TTC549 (cell line): ENCODE data around the gene TIMM13.
"Not testable (repeated sequence)": the region's sequence is repeated elsewhere in the genome, so short reads cannot be mapped to it uniquely, and the experiment has no call there.

Source experiments
- FAIRE-seq: peaks from 2 replicates; lab custom pipeline; 2012; peaks lifted over from hg19 to GRCh38; lab: Jason Lieb, UNC

TIMM13 gene

DNA sequence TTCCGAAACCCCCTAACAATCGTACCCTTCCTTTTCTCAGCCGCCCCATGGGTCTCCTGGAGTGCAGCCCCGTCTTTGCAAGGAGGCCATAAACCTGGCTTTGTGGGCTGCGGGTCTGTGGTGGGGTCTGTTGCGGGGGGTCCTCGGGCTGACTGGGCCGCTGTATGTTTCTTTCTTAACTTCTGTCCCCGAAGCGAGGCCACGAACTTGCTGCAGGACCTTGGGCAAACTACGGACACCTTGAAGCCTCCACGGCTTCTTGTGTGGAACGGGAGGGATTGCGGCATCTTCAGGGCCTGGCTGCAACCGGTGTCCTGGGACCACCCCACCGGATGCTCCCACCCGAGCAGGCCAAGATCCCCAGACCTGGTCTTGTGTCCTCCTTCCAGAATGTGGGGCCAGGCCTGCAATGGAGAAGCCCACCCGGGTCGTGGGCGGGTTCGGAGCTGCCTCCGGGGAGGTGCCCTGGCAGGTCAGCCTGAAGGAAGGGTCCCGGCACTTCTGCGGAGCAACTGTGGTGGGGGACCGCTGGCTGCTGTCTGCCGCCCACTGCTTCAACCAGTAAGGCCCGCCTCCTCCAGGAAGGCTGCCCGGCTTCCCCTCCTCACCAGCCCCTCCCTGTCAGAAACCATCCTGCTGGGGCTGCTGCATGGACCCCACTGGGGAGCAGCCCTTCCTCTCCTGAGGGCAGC, 12.0 kb downstream of the TIMM13 start:
- no peak for FAIRE-seq

DNA sequence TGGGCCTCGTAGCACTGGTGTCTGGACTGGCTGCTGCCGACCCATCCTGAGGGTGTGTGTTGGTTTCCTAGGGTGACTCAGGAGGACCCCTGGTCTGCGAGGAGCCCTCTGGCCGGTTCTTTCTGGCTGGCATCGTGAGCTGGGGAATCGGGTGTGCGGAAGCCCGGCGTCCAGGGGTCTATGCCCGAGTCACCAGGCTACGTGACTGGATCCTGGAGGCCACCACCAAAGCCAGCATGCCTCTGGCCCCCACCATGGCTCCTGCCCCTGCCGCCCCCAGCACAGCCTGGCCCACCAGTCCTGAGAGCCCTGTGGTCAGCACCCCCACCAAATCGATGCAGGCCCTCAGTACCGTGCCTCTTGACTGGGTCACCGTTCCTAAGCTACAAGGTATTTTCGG, 13.8 kb downstream of the TIMM13 start:
- FAIRE-seq: no peak

DNA sequence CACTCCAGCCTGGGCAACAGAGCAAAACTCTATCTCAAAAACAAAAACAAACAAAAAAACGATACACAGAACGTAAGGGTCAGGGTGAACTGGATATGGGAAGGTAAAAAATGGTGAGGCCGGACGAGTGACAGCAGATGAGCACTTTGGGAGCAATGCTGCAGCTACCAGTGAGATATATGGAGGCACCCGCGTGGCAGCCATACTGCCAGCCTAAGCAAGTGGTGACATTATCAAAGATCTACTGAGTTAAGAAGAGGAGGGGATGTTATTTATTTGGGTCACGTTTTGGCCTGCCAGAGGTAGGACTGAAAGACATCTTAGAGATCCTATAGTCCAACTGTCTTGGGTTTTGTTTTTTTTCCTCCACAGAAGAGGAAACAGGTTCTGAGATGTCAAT, 14.2 kb downstream of the TIMM13 start:
- FAIRE-seq: no peak

DNA sequence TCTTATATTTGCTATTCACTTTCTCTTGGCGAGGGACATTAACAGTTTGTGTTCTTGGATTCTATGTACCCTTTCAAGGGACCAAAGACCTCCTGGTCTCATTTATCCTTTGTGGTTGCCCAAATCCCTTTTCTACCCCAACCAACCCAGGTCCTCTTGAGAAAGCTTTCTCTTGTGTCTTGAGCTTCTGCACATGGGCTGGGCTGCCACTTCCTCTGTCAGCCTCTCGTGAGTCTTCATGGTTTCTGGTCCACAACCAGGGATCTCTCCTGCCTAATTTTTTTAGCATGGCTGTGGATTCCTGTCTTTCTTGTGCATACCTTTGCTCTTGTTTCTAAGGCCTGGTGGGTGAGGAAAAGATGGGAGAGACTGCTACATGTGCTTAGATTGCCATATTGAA, 14.9 kb downstream of the TIMM13 start:
- no peak for FAIRE-seq

DNA sequence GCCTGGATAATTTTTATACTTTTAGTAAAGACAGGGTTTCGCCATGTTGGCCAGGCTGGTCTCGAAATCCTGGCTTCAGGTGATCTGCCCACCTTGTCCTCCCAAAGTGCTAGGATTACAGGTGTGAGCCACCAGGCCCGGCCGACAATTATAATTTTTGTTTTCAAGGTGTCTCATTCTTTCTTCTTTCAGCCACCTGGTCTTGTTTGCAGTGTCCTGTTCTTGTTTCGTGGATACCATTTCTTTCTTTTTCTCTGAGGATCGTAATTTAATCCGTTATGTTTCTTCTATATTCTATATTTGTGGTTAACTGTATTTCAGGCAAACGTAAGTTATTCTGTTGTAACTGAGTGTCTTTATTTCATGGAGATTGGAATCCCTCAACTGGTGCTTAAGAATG, 15.7 kb downstream of the TIMM13 start:
- FAIRE-seq: no peak

DNA sequence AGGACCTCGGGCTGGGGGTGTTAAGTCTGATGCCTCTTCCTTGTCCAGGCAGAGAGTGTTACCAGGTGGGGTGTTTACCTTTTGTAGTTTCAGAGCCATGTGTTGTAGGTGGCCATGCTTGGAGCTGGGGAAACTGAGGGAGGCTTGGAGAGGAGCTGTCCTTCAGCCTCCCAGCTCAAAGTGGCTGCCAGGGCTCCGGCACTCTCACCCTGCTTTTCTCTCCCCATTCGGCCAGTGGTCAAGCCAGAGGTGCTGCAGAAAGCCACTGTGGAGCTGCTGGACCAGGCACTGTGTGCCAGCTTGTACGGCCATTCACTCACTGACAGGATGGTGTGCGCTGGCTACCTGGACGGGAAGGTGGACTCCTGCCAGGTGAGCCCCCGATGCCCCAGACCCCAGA, 17.4 kb downstream of the TIMM13 start:
- no peak for FAIRE-seq

DNA sequence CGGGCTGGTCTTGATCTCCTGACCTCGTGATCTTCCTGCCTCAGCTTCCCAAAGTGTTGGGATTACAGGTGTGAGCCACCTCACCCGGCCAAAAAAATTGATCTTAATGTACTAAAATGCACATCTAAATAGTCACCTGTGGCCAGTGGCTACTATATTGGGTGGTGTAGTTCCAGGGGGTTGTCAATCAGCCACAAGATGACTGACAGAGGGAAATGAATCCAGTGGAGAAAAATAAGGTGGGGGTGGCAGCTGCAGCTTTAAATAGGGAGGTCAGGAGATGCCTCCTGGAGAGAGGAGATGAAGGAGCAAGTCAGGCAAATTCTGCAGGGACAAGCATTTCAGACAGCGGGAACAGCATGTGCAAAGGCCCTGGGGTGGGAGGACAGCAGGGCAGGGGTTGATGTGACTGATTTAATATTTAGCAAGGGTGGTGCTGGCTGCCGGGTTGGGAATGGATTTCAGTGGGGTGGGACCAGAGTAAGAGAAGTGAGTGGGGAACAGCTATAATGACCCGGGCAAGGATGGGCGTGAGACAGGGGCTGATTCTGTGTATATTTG, 18.0 kb downstream of the TIMM13 start:
- FAIRE-seq: no peak

DNA sequence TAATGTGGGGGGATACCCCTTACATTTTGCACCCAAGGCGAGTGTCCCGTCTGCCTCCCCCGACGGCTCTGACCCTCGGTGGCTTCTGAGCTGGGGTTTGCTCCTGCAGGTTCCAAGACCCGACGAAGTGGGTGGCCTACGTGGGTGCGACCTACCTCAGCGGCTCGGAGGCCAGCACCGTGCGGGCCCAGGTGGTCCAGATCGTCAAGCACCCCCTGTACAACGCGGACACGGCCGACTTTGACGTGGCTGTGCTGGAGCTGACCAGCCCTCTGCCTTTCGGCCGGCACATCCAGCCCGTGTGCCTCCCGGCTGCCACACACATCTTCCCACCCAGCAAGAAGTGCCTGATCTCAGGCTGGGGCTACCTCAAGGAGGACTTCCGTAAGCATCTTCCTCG, 19.1 kb downstream of the TIMM13 start:
- no peak for FAIRE-seq

DNA sequence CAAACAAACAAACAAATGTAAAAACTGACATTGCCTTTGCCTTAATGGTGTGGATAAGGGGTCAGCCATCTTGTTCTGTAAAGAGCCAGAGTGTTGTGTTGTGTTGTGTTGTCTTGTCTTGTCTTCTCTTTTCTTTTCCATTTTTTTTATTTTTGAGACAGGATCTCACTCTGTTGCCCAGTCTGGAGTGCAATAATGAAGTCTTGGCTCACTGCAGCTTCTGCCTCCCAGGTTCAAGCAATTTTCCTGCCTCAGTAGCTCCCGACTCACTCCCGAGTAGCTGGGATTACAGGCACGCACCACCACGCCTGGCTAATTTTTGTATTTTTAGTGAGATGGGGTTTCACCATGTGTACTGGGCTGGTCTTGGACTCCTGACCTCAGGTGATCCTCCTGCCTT, 27.8 kb downstream of the TIMM13 start:
- no peak for FAIRE-seq

DNA sequence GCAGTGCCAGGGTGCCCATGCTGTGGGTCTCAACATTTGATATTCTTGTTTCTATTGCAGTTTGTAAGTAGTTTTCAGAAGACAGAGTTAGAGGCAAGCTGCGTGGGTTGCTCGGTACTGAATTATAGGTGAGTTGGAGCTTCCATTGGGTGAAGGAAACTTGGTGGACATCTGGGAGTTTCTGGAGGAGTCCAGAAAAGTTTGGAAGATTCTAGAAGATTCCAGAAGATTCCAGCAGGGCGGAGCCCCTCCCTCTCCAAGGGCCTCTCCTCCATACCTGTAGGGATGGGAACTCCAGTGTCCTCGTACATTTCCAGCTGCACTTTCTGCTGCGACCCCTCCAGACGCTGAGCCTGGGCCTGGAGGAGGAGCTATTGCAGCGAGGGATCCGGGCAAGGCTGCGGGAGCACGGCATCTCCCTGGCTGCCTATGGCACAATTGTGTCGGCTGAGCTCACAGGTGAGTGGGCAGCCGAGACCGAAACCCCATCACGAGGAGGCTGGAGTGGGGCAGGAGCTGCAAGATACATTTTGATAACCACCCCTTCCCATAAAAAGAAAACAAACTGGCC, 28.6 kb downstream of the TIMM13 start:
- FAIRE-seq: no peak

DNA sequence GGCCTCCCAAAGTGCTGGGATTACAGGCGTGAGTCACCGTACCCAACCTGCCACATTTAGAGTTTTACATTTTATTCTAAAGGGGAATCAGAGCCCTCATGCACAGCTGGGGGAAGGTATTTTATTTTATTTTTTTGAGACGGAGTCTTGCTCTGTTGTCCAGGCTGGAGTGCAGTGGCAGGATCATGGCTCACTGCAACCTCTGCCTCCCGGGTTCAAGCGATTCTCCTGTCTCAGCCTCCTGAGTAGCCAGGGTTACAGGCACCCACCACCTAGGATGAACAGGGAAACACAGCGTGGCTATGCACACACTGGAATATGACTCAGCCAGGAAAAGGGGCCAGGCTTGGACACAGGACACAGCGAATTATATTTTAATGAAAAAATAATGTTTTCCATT, 30.2 kb downstream of the TIMM13 start:
- not testable (repeated sequence) for FAIRE-seq

DNA sequence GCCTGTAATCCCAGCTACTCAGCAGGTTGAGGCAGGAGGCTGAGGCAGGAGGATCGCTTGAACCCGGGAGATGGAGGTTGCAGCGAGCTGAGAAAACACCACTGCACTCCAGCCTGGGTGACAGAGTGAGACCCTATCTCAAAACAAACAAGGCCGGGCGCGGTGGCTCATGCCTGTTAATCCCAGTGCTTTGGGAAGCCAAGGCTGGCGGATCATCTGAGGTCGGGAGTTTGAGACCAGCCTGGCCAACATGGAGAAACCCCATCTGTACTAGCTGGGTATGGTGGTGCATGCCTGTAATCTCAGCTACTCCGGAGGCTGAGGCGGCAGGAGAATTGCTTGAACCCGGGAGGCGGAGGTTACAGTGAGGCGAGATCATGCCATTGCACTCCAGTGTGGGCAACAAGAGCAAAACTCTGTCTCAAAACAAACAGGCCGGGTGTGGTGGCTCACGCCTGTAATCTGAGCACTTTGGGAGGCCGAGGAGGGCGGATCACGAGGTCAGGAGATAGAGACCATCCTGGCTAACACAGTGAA, 32.0 kb downstream of the TIMM13 start:
- FAIRE-seq: not testable (repeated sequence)

DNA sequence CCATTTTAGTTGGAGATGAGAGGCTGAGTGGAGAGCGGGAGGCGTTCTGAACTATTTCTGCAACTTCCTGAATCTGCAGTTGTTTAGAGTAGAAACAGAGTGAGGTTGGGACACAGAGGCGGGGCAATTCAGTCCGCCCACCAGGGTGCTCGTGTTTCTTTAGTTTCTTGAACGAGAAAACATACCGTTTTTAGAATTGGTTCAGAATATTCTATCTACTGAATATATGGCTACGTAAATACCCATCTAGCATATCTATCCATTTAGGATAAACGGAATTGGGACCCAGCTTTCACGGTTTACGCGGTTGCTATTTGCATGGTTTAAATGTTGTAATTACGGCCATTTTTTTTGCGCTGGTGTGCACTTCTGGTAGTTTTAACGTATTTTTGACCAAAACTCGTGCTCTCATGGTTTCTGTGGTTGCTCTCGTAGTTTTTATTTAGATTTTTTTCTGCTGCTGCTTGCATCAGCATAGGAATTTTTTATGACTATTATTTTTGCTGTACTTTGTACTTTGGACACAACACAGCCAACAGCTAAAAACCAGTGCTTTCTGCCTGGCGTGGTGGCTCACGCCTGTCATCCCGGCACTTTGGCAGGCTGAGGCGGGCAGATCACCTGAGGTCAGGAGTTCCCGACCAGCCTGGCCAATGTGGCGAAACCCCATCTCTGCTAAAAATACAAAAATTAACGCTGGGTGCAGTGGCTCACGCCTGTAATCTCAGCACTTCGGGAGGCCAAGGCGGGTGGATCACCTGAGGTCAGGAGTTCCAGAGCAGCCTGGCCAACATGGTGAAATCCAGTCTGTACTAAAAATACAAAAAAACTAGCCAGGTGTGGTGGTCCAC, 32.7 kb downstream of the TIMM13 start:
- no peak for FAIRE-seq

DNA sequence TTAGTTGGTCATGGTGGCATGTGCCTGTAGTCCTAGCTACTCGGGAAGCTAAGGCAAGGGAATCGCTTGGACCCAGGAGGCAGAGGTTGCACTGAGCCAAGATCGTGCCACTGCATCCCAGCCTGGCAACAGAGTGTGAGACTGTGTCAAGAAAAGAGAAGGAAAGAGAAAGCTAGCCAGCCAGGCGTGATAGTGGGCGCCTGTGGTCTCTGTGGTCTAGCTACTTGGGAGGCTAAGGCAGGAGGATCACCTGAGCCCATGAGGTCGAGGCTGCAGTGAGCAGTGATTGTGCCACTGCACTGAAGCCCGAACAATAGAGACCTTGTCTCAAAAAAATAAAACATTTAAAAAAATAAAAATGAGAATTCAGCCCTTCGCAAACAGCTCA, 33.3 kb downstream of the TIMM13 start:
- FAIRE-seq: no peak

DNA sequence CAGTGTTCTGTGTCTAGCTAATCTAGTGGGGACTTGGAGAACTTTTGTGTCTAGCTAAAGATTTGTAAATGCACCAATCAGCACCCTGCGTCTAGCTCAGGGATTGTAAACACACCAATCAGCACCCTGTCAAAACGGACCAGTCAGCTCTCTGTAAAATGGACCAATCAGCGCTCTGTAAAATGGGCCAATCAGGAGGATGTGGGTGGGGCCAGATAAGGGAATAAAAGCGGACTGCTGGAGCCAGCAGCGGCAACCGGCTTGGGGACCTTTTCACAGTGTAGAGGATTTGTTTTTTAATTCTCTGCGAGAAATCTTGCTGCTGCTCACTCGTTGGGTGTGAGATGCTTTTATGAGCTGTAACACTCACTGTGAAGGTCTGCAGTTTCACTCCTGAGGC, 34.5 kb downstream of the TIMM13 start:
- not testable (repeated sequence) for FAIRE-seq

DNA sequence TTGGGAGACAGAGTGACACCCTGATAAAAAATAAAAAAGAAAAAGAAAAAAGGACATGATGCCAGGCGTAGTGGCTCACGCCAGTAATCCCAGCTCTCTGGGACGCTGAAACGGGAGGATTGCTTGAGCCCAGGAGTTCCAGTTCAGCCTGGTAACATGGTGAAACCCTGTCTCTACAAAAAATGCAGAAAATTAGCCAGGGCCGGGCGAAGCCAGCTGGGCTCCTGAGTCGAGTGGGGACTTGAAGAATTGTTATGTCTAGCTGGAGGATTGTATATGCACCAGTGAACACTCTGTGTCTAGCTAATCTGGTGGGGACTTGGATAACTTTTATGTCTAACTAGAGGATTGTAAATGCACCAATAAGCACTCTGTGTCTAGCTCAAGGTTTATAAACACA, 35.0 kb downstream of the TIMM13 start:
- FAIRE-seq: no peak

DNA sequence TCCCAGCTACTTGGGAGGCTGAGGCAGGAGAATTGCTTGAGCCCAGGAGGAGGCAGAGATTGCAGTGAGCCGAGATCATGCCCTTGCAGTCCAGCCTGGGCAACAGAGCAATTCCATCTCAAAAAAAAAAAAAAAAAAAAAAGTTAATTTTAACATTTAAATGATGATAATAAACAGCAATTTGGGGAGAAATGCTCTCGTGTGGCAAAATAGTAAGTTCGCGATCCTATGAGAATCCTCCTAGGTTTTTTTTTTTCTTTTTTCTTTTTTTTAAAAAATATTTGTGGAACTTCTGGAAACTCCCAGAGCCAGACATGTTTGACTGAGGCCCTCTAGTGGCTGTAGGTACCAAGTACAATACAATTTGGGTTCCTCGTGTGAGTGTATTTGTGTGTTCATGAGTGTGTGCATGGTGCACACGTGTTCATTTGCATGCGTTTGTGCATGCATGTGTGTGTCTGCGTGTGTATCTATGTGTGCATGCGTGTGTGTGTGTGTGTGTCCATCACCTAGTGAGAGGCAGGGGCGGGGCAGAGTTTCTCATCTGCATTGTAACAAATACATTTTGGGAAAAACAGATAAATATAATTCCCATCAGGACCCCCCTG, 36.2 kb downstream of the TIMM13 start:
- peak; percentile 25 for FAIRE-seq

DNA sequence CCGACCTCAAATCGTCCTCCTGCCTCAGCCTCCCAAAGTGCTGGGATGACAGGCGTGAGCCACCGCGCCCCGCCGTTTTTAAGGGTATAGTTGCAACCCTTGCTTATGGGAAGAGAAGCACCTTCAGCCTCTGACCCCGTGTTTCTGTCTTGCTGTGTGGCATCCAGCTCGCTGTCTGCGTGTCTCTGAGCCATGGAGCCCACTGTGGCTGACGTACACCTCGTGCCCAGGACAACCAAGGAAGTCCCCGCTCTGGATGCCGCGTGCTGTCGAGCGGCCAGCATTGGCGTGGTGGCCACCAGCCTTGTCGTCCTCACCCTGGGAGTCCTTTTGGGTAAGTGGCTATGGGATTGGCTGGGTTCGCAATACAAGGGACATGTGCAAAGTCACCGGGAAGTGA, 37.8 kb downstream of the TIMM13 start:
- no peak for FAIRE-seq

DNA sequence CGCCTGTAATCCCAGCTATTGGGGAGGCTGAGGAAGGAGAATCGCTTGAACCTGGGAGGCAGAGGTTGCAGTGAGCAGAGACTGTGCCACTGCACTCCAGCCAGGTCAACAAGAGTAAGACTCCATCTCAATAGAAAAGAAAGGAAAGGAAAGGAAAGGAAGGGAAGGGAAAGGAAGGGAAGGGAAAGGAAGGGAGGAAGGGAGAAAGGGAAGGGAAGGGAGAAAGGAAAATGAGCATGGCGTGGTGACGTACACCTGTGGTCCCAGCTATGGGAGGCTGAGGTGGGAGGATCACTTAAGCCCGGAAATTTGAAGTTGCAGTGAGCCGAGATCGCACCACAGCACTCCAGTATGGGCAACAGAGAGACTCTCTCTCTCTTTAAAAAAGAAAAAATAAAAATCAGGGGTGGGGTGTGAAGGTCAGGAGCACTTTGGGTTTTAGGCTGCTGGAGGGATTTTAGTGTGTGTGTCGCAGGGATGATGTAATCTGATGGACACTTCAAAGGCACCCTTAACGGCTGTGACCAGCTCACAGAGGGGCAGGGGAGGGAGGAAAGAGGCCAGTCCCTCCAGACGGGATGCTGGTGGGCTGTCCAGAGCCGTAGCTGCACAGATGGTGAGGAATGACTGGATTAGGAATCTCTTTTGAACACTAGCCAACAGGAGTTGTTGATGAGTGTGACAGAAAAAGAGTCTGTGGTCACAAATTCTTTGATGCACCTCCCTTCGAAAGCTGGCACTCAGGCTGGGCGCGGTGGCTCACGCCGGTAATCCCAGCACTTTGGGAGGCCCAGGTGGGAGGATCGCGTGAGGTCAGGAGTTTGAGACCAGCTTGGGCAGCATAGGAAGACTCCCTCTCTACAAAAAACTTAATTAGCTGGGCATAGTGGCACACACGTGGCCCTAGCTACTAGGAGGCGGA, 39.8 kb downstream of the TIMM13 start:
- no peak for FAIRE-seq

DNA sequence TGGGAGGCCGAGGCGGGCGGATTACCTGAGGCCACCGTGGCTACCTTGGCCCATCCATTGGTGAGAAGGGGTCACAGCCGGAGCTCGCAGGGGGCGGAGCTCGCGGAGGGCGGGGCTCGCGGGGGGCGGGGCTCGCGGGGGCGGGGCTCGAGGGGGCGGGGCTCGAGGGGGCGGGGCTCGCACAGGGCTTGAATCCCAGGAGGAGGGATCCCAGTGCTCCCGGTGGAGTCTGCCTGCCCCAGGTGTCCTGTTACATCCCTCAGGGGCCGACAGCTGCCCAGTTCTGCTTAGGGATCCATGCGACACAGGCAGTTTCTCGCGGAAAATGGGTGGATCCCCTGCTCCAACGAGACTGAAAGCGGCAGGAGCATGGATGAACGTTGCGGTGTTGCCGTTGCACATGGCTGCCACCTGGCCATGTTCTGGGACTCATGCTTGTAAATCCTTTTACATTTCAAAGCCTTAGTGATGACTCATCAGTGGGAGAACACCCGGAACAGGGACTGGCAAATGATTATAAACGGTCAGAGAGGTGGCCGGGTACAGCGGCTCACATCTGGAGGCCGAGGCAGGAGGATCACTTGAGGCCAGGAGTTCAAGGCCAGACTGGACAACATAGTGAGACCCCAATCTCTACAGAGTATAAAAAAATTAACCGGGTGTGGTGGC, 42.2 kb downstream of the TIMM13 start:
- no peak for FAIRE-seq
